Measurements from ENCODE around the gene CCDC50. TPM values are rescaled to one million over a fixed set of nuclear protein-coding genes. Genes with fewer than 3 reads are reported as not detected.

CCDC50 gene
- total and polyA plus RNA-seq, 2 of the 8 experiments (the other 6 are each of a cell fraction or from before 2014, with no cell fraction given): 7.3 to 19.2 TPM

GRCh38 chr3:191343115-191343514, 13.9 kb downstream of the CCDC50 start (continued):
- TF ChIP-seq GABPA (IDR thresholded peaks at IDR 0.05; ENCODE audit: borderline replicate concordance, insufficient read depth, low read length): no peak

Measured in H1 (cell line).